Non-pigmented ciliary epithelial cell (primary cell): ENCODE measurements around the gene CEBPB.
"Not testable (repeated sequence)": the region's sequence is repeated elsewhere in the genome, so short reads cannot be mapped to it uniquely, and the experiment has no call there.

Experiments used
- DNase-seq: peaks from one replicate; pipeline ENCODE4 v3.0.0-alpha.2; 2010; ENCODE audit warnings: low read depth

Gene CEBPB

DNA sequence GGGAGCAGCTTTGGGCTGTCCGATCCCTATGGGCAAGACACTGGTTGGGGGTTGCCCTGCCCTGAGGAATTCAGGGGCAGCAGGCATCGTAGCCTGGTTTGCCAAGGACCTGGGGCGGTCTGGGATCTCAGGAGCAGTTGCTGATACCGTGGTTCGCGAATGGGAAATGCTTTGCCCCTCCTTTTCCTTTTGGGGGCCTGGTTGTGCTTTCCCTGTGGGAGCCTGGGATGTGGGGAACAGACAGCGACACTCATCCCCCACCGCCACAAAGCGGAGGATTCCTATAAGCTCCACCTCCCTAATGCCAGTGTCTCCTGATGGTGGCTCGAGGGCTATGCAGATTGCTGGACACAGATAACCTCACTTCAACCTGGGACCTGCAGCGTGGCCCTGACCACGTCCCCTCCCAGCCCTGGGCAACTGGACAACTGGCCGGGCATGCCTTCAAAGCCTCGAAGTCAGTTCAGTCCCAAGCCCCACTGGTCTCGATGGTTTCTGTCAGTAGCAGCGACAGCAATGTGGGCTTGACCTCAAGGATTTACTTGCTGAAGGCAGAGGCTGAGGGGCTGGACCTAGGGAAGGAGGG, 3.3 kb downstream of the CEBPB start:
- no peak for DNase-seq

- DNase-seq, result no peak
Measured at GRCh38 chr20:50194422-50194830, 3.8 kb downstream of the CEBPB start.

DNA sequence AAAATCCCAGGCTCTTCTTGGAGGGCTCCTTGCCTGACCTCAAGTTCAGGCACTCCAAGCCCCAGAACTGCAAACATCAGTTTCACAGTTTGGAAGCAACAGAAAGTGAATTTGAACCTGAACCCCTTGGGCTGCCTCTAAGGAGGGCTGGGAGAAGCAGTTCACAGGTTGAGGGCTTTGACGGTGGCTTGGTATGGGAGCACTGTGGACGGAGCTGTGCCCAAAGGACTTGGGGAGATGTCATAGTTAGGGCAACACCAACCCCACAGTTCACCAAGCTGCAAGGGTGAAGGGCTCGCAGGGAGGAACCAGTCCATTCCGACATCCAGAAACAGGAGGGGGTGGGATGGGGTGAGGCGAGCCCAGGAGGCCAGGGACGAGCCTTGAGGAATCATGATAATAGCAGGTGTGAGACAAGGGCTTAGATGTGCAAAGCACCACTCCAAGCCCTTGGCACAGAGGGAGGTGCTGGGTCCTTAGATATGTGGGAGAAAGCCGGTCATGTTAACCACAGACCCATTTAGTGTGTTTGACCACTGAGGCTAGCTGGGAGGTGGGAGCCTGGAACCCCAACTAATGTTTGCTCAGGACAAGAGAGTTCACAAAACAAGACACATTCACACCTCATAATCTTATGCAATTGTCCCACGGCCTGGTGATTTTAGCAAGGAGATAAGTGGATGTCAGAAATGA, 4.3 kb downstream of the CEBPB start:
- DNase-seq, result no peak

- no peak for DNase-seq
Measured at GRCh38 chr20:50195524-50196120, 5.0 kb downstream of the CEBPB start.

DNA sequence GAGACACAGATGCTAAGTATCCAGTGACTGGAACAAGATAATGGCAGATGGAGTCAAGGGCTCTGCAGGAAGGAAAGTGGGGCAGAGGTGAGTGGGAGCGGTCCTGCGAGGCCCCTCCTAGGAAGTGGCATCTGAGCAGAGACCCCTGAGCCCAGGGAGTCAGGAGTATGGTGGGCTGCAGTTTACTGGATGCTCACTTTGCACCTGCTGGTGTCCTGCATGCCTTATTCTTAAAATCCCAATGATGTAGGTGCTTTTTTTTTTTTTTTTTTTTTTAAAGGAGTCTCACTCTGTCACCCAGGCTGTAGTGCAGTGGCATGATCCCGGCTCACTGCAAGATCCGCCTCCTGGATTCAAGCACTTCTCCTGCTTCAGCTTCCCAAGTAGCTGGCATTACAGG, 5.6 kb downstream of the CEBPB start:
- no peak for DNase-seq

GRCh38 chr20:50196896-50197295, 6.3 kb downstream of the CEBPB start:
- DNase-seq, result no peak

DNA sequence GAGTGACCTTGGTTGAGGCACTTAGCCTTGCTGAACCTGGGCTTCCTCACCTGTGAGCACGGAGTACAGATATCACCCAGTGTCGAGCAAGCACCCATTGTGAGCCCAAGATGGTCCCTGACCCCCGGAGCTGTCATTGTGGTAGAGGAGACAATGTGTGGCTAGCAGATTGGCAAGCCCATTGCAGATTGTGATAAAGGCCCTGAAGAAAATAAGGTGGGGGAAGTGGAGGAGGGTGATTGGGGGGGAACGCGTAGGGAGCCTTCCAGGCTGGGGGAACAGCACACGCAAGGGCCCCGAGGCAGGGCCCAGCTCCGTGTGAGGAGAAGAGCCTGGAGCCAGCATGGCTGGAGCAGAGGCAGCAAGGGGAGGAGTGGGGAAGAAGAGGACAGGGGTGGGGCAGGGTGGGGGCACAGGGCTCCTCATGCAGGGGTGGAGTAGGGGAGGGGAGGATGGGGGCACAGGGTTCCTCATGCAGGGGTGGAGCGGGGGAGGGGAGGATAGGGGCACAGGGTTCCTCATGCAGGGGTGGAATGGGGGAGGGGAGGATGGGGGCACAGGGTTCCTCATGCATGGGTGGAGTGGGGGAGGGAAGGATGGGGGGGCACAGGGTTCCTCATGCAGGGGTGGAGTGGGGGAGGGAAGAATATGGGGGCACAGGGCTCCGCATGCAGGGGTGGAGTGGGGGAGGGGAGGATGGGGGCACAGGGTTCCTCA, 7.0 kb downstream of the CEBPB start:
- DNase-seq, result no peak

GRCh38 chr20:50198180-50198666, 7.6 kb downstream of the CEBPB start:
- DNase-seq, result no peak

GRCh38 chr20:50198716-50199115, 8.1 kb downstream of the CEBPB start:
- no peak for DNase-seq

DNA sequence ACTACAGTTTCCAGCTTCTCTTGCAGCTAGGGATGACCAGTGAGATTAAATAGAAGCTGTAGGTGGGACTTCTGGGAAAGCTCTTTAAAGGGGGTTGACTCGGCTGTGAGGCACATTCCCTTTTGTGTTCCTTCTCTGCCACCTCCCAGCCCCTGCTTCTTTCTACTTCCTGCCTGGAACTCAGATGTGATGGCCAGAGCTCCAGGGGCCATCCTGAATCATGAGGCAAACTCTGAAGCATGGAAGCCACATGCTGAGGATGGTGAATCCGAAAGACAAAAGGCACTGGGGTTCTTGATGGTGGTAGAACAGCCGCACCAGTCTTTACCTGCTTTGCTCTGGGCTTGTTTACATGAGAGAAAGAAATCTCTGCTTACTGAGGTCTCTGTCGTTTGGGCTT, 9.1 kb downstream of the CEBPB start:
- no peak for DNase-seq

DNA sequence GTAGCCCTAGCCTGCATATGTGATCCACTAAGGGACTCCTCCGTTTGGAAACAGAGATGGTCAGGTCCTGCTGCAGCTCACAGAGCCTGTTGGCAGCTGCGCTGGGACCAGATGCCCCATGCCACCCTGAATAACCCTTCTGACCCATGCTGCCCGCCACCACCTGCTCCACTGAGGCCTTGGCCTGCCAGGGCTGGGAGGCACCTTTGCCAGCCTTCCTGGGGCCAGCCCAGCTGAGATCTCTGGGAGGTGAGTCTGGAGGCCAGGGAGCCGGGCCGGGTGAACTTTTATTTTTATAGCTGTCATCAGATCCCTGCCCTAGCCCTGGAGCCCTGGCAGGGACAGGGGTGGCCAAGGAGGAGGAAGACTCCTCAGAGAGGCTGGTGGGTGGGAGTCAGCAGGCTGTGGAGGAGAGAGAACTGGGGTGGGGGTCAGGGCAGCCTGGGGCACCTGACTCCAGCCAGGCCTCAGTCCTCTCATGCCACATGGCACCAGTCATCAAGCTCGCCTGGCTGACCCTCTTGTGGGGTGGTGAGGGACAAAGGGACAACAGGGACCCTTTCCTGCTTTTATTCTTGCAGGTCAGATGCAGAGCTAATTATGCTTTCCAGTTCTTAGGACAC, 10.0 kb downstream of the CEBPB start:
- DNase-seq, result no peak

- DNase-seq, result not testable (repeated sequence)
Measured at GRCh38 chr20:50201710-50202109, 11.1 kb downstream of the CEBPB start.

- no peak for DNase-seq
Measured at GRCh38 chr20:50202677-50203076, 12.0 kb downstream of the CEBPB start.

DNA sequence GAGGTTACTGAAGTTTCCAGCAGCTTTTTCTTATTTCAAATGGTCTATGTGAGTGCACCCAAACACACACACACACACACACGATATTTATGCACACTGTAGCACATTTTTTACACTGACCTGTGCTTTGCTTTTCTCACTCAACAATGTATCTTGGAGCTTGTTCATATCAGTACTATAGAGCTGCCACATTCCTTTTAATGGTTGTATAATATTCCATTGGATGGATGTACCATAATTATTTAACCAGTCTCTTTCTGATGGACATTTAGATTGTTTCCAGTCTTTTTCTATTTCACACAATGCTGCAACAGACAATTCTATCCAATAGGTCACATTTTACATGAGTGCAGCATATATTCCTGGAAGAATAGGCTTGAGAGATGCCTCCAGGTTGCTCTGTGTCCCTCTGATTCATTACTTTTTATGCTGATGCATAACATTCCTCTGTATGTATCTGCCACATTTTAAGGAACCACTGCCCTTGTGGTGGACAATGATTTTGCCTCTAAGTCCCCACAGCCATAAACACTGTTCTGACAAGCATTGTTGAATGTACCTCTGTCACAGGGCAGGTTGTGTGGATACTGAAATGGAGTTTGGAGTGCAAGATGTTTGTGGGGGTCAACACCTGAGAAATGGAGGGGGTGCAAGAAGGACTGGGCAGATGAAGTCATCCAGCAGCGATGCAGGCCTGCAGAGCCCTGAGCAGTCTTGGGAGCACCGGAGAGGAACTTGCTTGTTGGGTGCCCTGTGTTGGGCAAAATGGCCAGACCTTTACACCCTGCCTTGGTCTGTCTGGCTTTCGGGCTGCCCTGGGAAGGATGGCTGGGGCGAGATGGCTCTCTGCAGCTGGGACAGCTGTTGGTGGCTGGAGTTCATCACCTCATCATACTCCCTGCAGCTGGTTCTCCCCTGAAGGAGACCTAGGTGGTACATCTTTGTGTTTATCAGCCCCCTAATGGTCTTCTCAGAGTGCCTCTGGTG, 13.6 kb downstream of the CEBPB start:
- DNase-seq, result no peak

- no peak for DNase-seq
Measured at GRCh38 chr20:50207026-50207425, 16.4 kb downstream of the CEBPB start.

DNA sequence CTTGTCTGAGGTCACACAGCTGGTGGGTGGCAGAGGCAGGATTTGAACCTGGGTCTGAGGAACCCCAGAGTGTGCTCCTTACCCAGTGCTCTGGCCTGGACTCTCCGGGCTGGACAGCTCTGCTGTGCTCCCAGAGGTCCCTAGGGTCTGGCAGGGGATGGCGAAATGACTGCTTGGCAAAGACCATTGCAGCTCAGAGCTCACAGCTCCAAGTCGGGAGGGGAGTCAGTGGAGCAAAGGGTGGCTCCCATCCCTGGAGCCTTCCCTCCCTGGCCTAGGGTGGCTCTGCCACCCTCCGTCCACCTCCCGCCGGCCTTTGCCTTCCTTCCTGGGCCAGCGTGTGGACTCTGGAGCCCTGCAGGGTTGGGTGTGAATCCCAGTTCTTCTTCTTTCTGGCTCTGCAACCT, 17.5 kb downstream of the CEBPB start:
- DNase-seq, result no peak

DNA sequence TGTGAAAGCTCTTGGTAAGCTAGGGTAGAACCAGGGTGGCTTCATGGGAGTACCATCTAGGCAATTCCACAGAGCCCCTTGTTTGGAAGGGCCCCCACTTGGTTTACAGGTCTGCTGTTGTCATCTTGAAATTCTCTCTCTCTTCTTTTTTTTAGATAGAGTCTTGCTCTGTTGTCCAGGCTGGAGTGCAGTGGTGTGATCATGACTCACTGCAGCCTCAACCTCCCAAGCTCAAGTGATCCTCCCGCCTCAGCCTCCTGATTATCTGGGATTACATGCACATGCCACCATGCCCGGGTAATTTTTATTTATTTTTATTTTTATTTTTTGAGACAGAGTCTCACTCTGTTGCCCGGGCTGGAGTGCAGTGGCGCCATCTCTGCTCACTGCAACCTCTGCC, 18.2 kb downstream of the CEBPB start:
- DNase-seq, result not testable (repeated sequence)

- no peak for DNase-seq
Measured at GRCh38 chr20:50210066-50210619, 19.5 kb downstream of the CEBPB start.

GRCh38 chr20:50211091-50211490, 20.5 kb downstream of the CEBPB start:
- DNase-seq, result no peak

GRCh38 chr20:50213531-50214106, 23.0 kb downstream of the CEBPB start:
- DNase-seq, result no peak
